ENCODE results near the gene FAR2. TPM values are rescaled to one million over a fixed set of nuclear protein-coding genes. Genes with fewer than 3 reads are reported as not detected.

Gene FAR2
- total and polyA plus RNA-seq, 8 donors = 1.7 to 96.7 (median 3.3) TPM; not detected in 1

DNA sequence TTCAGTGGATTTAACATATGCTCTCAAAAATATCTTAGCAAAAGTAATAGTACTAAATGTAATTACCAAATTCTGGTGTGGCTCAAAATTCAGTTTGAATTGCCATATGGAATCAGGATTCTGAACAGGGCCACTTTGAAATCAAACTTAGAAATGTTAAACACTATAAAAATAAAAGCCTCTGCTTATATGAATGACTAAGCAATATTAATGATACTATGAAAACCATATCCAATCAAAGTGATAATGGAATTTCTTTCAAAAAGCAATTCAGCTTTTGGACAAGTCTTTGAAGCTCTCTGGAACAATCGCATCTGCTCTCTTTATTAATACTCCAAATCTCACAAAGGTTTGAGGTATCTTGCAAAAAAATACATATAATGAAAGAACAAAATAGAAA, 180.3 kb downstream of the FAR2 start:
- Histone ChIP-seq H3K9me3 (no peaks in the 10 kb centered on the region), H3K36me3 (no peaks in the 10 kb centered on the region), H3K4me1 (no peaks in the 10 kb centered on the region), H3K27ac (no peak overlapping the region), H3K4me3 (no peak overlapping the region), H3K27me3 (no peaks in the 10 kb centered on the region)
- 93 to 98% (median 97%) methylated on average over 1 of the region's 1 CpG for WGBS, 5 donors
- intact Hi-C loops (cut with DNase I; ENCODE audit: low total_unique reads) = no loop called here
- no peak for DNase-seq
- TF ChIP-seq, protein P1, sequence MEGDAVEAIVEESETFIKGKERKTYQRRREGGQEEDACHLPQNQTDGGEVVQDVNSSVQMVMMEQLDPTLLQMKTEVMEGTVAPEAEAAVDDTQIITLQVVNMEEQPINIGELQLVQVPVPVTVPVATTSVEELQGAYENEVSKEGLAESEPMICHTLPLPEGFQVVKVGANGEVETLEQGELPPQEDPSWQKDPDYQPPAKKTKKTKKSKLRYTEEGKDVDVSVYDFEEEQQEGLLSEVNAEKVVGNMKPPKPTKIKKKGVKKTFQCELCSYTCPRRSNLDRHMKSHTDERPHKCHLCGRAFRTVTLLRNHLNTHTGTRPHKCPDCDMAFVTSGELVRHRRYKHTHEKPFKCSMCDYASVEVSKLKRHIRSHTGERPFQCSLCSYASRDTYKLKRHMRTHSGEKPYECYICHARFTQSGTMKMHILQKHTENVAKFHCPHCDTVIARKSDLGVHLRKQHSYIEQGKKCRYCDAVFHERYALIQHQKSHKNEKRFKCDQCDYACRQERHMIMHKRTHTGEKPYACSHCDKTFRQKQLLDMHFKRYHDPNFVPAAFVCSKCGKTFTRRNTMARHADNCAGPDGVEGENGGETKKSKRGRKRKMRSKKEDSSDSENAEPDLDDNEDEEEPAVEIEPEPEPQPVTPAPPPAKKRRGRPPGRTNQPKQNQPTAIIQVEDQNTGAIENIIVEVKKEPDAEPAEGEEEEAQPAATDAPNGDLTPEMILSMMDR (IDR thresholded peaks at IDR 0.05) = no peak
- TF ChIP-seq EP300 (IDR thresholded peaks at IDR 0.05) (no peak), POLR2A (IDR thresholded peaks at IDR 0.05) (no peak), POLR2AphosphoS5 (IDR thresholded peaks at IDR 0.05) (no peak)

DNA sequence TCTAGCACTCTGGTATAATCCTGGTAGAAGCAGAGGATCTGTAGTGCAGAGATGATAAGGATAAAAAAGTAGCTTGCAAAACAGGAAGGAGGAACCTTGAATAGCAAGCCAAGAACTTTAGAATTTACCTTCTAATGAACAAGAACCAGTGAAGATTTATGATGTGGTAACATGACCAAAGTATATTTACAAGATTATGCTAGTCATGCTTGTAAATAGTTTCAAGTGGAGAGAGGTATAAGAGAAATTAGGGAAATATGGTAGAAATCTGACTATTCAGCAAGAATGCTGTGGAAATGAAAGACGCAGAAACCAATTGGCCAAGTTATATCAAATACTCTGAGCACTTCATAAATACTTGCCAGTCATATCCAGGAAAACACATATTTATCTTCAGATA, 184.1 kb downstream of the FAR2 start:
- no peak for DNase-seq
- Histone ChIP-seq H3K27me3 (no peaks in the 10 kb centered on the region), H3K9me3 (no peaks in the 10 kb centered on the region), H3K36me3 (peaks cover 0 to 14% (median 10%) of the 10 kb centered on the region in 4 donors), H3K27ac (no peak overlapping the region), H3K4me1 (no peaks in the 10 kb centered on the region), H3K4me3 (no peak overlapping the region)
- intact Hi-C loops (cut with DNase I; ENCODE audit: low total_unique reads) = no loop called here
- WGBS, 5 donors = 0% methylated on average over 1 of the region's 1 CpG
- TF ChIP-seq, protein P1 (IDR thresholded peaks at IDR 0.05) = no peak
- TF ChIP-seq POLR2AphosphoS5 (IDR thresholded peaks at IDR 0.05) (no peak), EP300 (IDR thresholded peaks at IDR 0.05) (no peak), POLR2A (IDR thresholded peaks at IDR 0.05) (no peak)

DNA sequence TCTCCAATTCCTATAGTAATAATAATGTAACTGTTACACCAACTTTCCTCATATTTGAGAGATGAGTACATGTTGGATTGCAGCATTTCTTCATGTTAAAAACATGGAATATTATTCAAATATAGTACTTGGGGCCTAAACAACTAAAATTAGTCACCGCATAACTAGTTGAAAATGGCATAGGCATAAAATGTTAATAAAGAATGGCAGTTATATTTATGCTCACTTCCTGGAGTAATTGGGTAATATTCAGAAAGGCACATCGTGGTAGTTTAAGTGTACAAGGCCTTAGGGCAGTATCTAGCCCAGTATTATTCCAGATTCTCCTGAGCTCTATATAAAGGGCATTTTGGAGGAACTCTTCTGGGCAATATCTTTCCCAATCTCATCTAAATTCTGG, 185.9 kb downstream of the FAR2 start:
- TF ChIP-seq EP300 (IDR thresholded peaks at IDR 0.05) = no peak
- TF ChIP-seq, protein P1 (IDR thresholded peaks at IDR 0.05) = no peak
- TF ChIP-seq POLR2A (IDR thresholded peaks at IDR 0.05) = no peak
- TF ChIP-seq POLR2AphosphoS5 (IDR thresholded peaks at IDR 0.05) = no peak
- DNase-seq = no peak
- 92 to 100% (median 94%) methylated on average over 2 of the region's 2 CpGs for WGBS, 5 donors
- Histone ChIP-seq H3K27ac (no peak overlapping the region), H3K27me3 (no peaks in the 10 kb centered on the region), H3K36me3 (peaks cover 0 to 31% (median 21%) of the 10 kb centered on the region in 4 donors), H3K9me3 (no peaks in the 10 kb centered on the region), H3K4me3 (no peak overlapping the region), H3K4me1 (no peaks in the 10 kb centered on the region)
- intact Hi-C loops (cut with DNase I; ENCODE audit: low total_unique reads) = no loop called here

DNA sequence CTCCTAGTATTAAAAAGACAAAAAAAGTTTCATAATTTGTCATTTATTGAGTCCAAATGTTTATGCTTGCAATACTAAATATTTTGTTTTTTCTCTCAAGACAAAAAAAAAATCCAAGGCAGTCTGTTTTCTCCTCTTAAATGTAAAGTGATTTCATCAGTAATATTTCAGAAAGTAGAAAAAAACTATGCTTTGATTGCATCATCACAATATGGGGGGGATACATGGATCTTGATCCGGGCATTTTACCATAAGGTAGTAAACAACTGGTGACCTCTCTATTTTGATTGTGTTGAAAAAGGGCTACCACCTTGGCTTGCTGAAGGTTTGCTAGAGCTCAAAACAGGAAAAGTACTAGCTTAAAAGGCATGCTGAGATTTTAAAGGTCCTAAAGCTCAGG, 188.2 kb downstream of the FAR2 start:
- TF ChIP-seq EP300 (IDR thresholded peaks at IDR 0.05) = no peak
- TF ChIP-seq, protein P1 (IDR thresholded peaks at IDR 0.05) = no peak
- TF ChIP-seq POLR2AphosphoS5 (IDR thresholded peaks at IDR 0.05) = no peak
- TF ChIP-seq POLR2A (IDR thresholded peaks at IDR 0.05) = no peak
- H3K27ac ChIP-seq = no peak overlapping the region
- H3K27me3 ChIP-seq = no peaks in the 10 kb centered on the region
- H3K36me3 ChIP-seq = peaks cover 8 to 55% (median 44%) of the 10 kb centered on the region in 4 donors
- no peak for DNase-seq
- no peaks in the 10 kb centered on the region for H3K4me1 ChIP-seq
- no peaks in the 10 kb centered on the region for H3K9me3 ChIP-seq
- intact Hi-C loops (cut with DNase I; ENCODE audit: low total_unique reads) = no loop called here
- WGBS, 5 donors = 75 to 94% (median 85%) methylated on average over 1 of the region's 1 CpG
- H3K4me3 ChIP-seq = no peak overlapping the region
